Activated CD4-positive, alpha-beta T cell treated with anti-CD3 and anti-CD28 coated beads for 36 hours (primary cell): ENCODE measurements around the gene ATCAY. TPM values are rescaled to one million over a fixed set of nuclear protein-coding genes. Genes with fewer than 3 reads are reported as not detected.

Experiments
- ATAC-seq: fragments of 200-7000 bp; cut with Tn5 transposase; one replicate; pipeline ENCODE4 v1.10.0; 2021; ENCODE audit warnings: mild to moderate bottlenecking, moderate library complexity
- CTCF ChIA-PET: fragments of 350-600 bp; sonication (Branson Sonifier 250); formaldehyde crosslinking; loops from one replicate; lab custom pipeline; 2021; ENCODE audit warnings: antibody characterized with exemption; lab: Charles Lee
- POLR2A ChIA-PET: fragments of 350-600 bp; sonication (Branson Sonifier 250); formaldehyde crosslinking; loops from one replicate; lab custom pipeline; 2021; ENCODE audit warnings: antibody characterized with exemption, inconsistent platforms; lab: Charles Lee
- DNase-seq: peaks from one replicate; pipeline ENCODE4 v3.0.0-alpha.2; 2020
- H3K27ac Mint-ChIP-seq: one replicate; pipeline ENCODE4 v1.8.0; 2021; ENCODE audit warnings: mixed read lengths
- H3K27me3 Mint-ChIP-seq: one replicate; pipeline ENCODE4 v1.8.0; 2021; ENCODE audit warnings: mixed read lengths
- H3K36me3 Mint-ChIP-seq: one replicate; pipeline ENCODE4 v1.8.0; 2021; ENCODE audit warnings: low read depth, mixed read lengths
- H3K4me1 Mint-ChIP-seq: one replicate; pipeline ENCODE4 v1.8.0; 2021; ENCODE audit warnings: mixed read lengths
- H3K4me3 Mint-ChIP-seq: one replicate; pipeline ENCODE4 v1.8.0; 2021; ENCODE audit warnings: mild to moderate bottlenecking, moderate library complexity, mixed read lengths
- H3K9me3 Mint-ChIP-seq: one replicate; pipeline ENCODE4 v1.8.0; 2021; ENCODE audit warnings: low read depth, mixed read lengths
- intact Hi-C, 2 experiments: fragments of 100-400 bp; cut with DNase I in 1 of 2; cut with micrococcal nuclease in 1 of 2; formaldehyde crosslinking; loops; one replicate each; pipeline versions ENCODE4 v1.14.2 to v1.15.1; 2022 to 2024; cut with DNase I, micrococcal nuclease
- total RNA-seq, 2 experiments: library from RNA; stranded (reverse); gene quantifications; one replicate each; pipeline ENCODE4 v1.2.3, GENCODE V29; 2021

The ATCAY gene
- total RNA-seq, 2 experiments from 2014 or later: 0.07 TPM; not detected in 1

GRCh38 chr19:3840804-3841203 is 39.7 kb upstream of the ATCAY start:
- peaks cover 12% of the 10 kb centered on the region for H3K9me3 Mint-ChIP-seq
- no peak overlapping the region for H3K27ac Mint-ChIP-seq
- no peak for DNase-seq
- peaks cover 3% of the 10 kb centered on the region for H3K4me1 Mint-ChIP-seq
- intact Hi-C loops: no loop called here
- ATAC-seq: no peak
- no peak overlapping the region for H3K4me3 Mint-ChIP-seq
- ChIA-PET POLR2A (no interaction called here), CTCF (interaction anchor here (0.6 to 0.9 kb wide), 2 partner anchors 154 to 169 kb away, joined by 3 read pairs; no protein-coding TSS in a partner anchor)
- no peaks in the 10 kb centered on the region for H3K36me3 Mint-ChIP-seq
- no peaks in the 10 kb centered on the region for H3K27me3 Mint-ChIP-seq

GRCh38 chr19:3842948-3843347 is 37.5 kb upstream of the ATCAY start:
- Mint-ChIP-seq H3K4me3 (no peak overlapping the region), H3K4me1 (no peaks in the 10 kb centered on the region), H3K27me3 (no peaks in the 10 kb centered on the region), H3K9me3 (peaks cover 3% of the 10 kb centered on the region), H3K27ac (no peak overlapping the region), H3K36me3 (no peaks in the 10 kb centered on the region)
- DNase-seq: no peak
- CTCF ChIA-PET: no interaction called here
- intact Hi-C loops: no loop called here
- ATAC-seq: no peak
- POLR2A ChIA-PET: no interaction called here

- Mint-ChIP-seq H3K4me3 (no peak overlapping the region), H3K27me3 (no peaks in the 10 kb centered on the region), H3K36me3 (no peaks in the 10 kb centered on the region), H3K27ac (no peak overlapping the region), H3K4me1 (no peaks in the 10 kb centered on the region), H3K9me3 (no peaks in the 10 kb centered on the region)
- ATAC-seq (no peak), DNase-seq (no peak)
- intact Hi-C loops: no loop called here
- CTCF ChIA-PET: no interaction called here
- POLR2A ChIA-PET: no interaction called here
These were observed 35.9 kb upstream of the ATCAY start for GRCh38 chr19:3844596-3844995.

GRCh38 chr19:3849092-3849491 is 31.4 kb upstream of the ATCAY start:
- Mint-ChIP-seq H3K4me3 (no peak overlapping the region), H3K27ac (no peak overlapping the region), H3K27me3 (peaks cover 1% of the 10 kb centered on the region), H3K36me3 (peaks cover 3% of the 10 kb centered on the region), H3K4me1 (no peaks in the 10 kb centered on the region), H3K9me3 (peaks cover 9% of the 10 kb centered on the region)
- peak; percentile 74 for ATAC-seq
- peak; percentile 67 for DNase-seq
- ChIA-PET CTCF (interaction anchor here (0.6 to 1.4 kb wide), 12 partner anchors 9 to 399 kb away, joined by 3 to 6 read pairs (median 3); partner anchors contain the start of gene MRPL54), POLR2A (no interaction called here)
- intact Hi-C loops: no loop called here

GRCh38 chr19:3849787-3850186 is 30.7 kb upstream of the ATCAY start:
- POLR2A ChIA-PET: no interaction called here
- intact Hi-C loops: no loop called here
- H3K36me3 Mint-ChIP-seq: peaks cover 3% of the 10 kb centered on the region

GRCh38 chr19:3850320-3850972 is 30.0 kb upstream of the ATCAY start:
- peaks cover 3% of the 10 kb centered on the region for H3K36me3 Mint-ChIP-seq
- CTCF ChIA-PET: no interaction called here
- H3K4me1 Mint-ChIP-seq: no peaks in the 10 kb centered on the region
- POLR2A ChIA-PET: no interaction called here
- ATAC-seq (no peak), DNase-seq (no peak)
- H3K4me3 Mint-ChIP-seq: no peak overlapping the region
- H3K27ac Mint-ChIP-seq: no peak overlapping the region
- peaks cover 1% of the 10 kb centered on the region for H3K27me3 Mint-ChIP-seq
- intact Hi-C loops: no loop called here
- peaks cover 9% of the 10 kb centered on the region for H3K9me3 Mint-ChIP-seq

More at GRCh38 chr19:3849787-3850186, 30.7 kb upstream of the ATCAY start:
- DNase-seq (no peak), ATAC-seq (no peak)
- Mint-ChIP-seq H3K9me3 (peaks cover 9% of the 10 kb centered on the region), H3K4me3 (no peak overlapping the region), H3K4me1 (no peaks in the 10 kb centered on the region), H3K27me3 (peaks cover 1% of the 10 kb centered on the region), H3K27ac (no peak overlapping the region)
- CTCF ChIA-PET: interaction anchor here (0.7 to 1.4 kb wide), 4 partner anchors 9 to 400 kb away, joined by 3 to 5 read pairs (median 4); no protein-coding TSS in a partner anchor

- DNase-seq: no peak
- peaks cover 1% of the 10 kb centered on the region for H3K27me3 Mint-ChIP-seq
- intact Hi-C loops: no loop called here
- ChIA-PET POLR2A (no interaction called here), CTCF (no interaction called here)
- H3K27ac Mint-ChIP-seq: no peak overlapping the region
- no peaks in the 10 kb centered on the region for H3K4me1 Mint-ChIP-seq
- no peak for ATAC-seq
- peaks cover 3% of the 10 kb centered on the region for H3K36me3 Mint-ChIP-seq
- H3K4me3 Mint-ChIP-seq: no peak overlapping the region
- peaks cover 9% of the 10 kb centered on the region for H3K9me3 Mint-ChIP-seq
These were observed 29.0 kb upstream of the ATCAY start for GRCh38 chr19:3851254-3852176.

- CTCF ChIA-PET: interaction anchor here (0.5 kb wide), 1 partner anchor 28 kb away, joined by 3 read pairs; no protein-coding TSS in a partner anchor
- no peak for ATAC-seq
- POLR2A ChIA-PET: no interaction called here
- intact Hi-C loops: no loop called here
- DNase-seq: no peak
- Mint-ChIP-seq H3K27ac (no peak overlapping the region), H3K4me3 (no peak overlapping the region), H3K36me3 (peaks cover 3% of the 10 kb centered on the region), H3K4me1 (no peaks in the 10 kb centered on the region), H3K27me3 (peaks cover 1% of the 10 kb centered on the region), H3K9me3 (peaks cover 9% of the 10 kb centered on the region)
These were observed 28.3 kb upstream of the ATCAY start for GRCh38 chr19:3852177-3852511.

GRCh38 chr19:3852614-3853254 is 27.8 kb upstream of the ATCAY start:
- CTCF ChIA-PET: interaction anchor here (0.5 to 1.0 kb wide), 3 partner anchors 12 to 39 kb away, joined by 3 to 4 read pairs (median 3); no protein-coding TSS in a partner anchor
- H3K4me1 Mint-ChIP-seq: no peaks in the 10 kb centered on the region
- intact Hi-C loops: no loop called here
- H3K27me3 Mint-ChIP-seq: peaks cover 1% of the 10 kb centered on the region
- H3K9me3 Mint-ChIP-seq: peaks cover 9% of the 10 kb centered on the region
- H3K4me3 Mint-ChIP-seq: no peak overlapping the region
- ATAC-seq: no peak
- peak; percentile 32 for DNase-seq
- H3K36me3 Mint-ChIP-seq: peaks cover 3% of the 10 kb centered on the region
- POLR2A ChIA-PET: interaction anchor here (0.6 kb wide), 1 partner anchor 1274 kb away, joined by 5 read pairs; no protein-coding TSS in a partner anchor
- H3K27ac Mint-ChIP-seq: no peak overlapping the region

- no peak for DNase-seq
- ChIA-PET POLR2A (no interaction called here), CTCF (interaction anchor here (1.5 kb wide), 1 partner anchor 9 kb away, joined by 4 read pairs; no protein-coding TSS in a partner anchor)
- H3K9me3 Mint-ChIP-seq: peaks cover 9% of the 10 kb centered on the region
- H3K4me3 Mint-ChIP-seq: no peak overlapping the region
- intact Hi-C loops: no loop called here
- peaks cover 3% of the 10 kb centered on the region for H3K36me3 Mint-ChIP-seq
- H3K4me1 Mint-ChIP-seq: no peaks in the 10 kb centered on the region
- no peak for ATAC-seq
- no peak overlapping the region for H3K27ac Mint-ChIP-seq
- H3K27me3 Mint-ChIP-seq: peaks cover 1% of the 10 kb centered on the region
These were observed 25.2 kb upstream of the ATCAY start for GRCh38 chr19:3855320-3855719.

- H3K36me3 Mint-ChIP-seq: no peaks in the 10 kb centered on the region
- H3K4me1 Mint-ChIP-seq: no peaks in the 10 kb centered on the region
- intact Hi-C loops: no loop called here
- H3K27me3 Mint-ChIP-seq: no peaks in the 10 kb centered on the region
- H3K4me3 Mint-ChIP-seq: no peak overlapping the region
- ChIA-PET CTCF (interaction anchor here (0.6 to 0.8 kb wide), 2 partner anchors 248 to 344 kb away, joined by 3 read pairs; no protein-coding TSS in a partner anchor), POLR2A (no interaction called here)
- ATAC-seq: no peak
- no peak overlapping the region for H3K27ac Mint-ChIP-seq
- no peak for DNase-seq
- no peaks in the 10 kb centered on the region for H3K9me3 Mint-ChIP-seq
These were observed 23.0 kb upstream of the ATCAY start for GRCh38 chr19:3857449-3858003.
